Measurements from ENCODE around the gene MYADML2.

MYADML2 gene

GRCh38 chr17:81939218-81939617 lies 7.8 kb downstream of the MYADML2 start:
- DNase-seq (ENCODE audit: low read depth): no peak

GRCh38 chr17:81935709-81936084 lies 11.3 kb downstream of the MYADML2 start:
- DNase-seq (ENCODE audit: low read depth): no peak

- DNase-seq (ENCODE audit: low read depth): no peak
Observed at GRCh38 chr17:81934850-81935708, 12.0 kb downstream of the MYADML2 start.

- no peak for DNase-seq (ENCODE audit: low read depth)
Observed at GRCh38 chr17:81934098-81934757, 12.8 kb downstream of the MYADML2 start.

GRCh38 chr17:81933178-81933699 lies 13.8 kb downstream of the MYADML2 start:
- no peak for DNase-seq (ENCODE audit: low read depth)

- DNase-seq (ENCODE audit: low read depth): no peak
Observed at GRCh38 chr17:81932333-81932983, 14.6 kb downstream of the MYADML2 start.

- DNase-seq (ENCODE audit: low read depth): no peak
Observed at GRCh38 chr17:81931557-81932332, 15.3 kb downstream of the MYADML2 start.

GRCh38 chr17:81931189-81931556 lies 15.9 kb downstream of the MYADML2 start:
- DNase-seq (ENCODE audit: low read depth): no peak

GRCh38 chr17:81930142-81931125 lies 16.6 kb downstream of the MYADML2 start:
- no peak for DNase-seq (ENCODE audit: low read depth)

- no peak for DNase-seq (ENCODE audit: low read depth)
Observed at GRCh38 chr17:81929253-81930141, 17.5 kb downstream of the MYADML2 start.

GRCh38 chr17:81928544-81929252 lies 18.3 kb downstream of the MYADML2 start:
- DNase-seq (ENCODE audit: low read depth): no peak

- DNase-seq (ENCODE audit: low read depth): peak; percentile 80
Observed at GRCh38 chr17:81927653-81928543, 19.1 kb downstream of the MYADML2 start, which contains the start of gene MAFG. Gene MAFG (minus strand): TSS chr17:81927735. CDS start chr17:81923185, 4,550 bp downstream.

GRCh38 chr17:81927152-81927652 lies 19.8 kb downstream of the MYADML2 start:
- DNase-seq (ENCODE audit: low read depth): no peak

- peak; percentile 46 for DNase-seq (ENCODE audit: low read depth)
Observed at GRCh38 chr17:81926451-81927151, 20.4 kb downstream of the MYADML2 start.

- no peak for DNase-seq (ENCODE audit: low read depth)
Observed at GRCh38 chr17:81925860-81926450, 21.1 kb downstream of the MYADML2 start.

Data from T-helper 22 cell (primary cell).